Stomach (tissue), 9 donors: Measurements from ENCODE around the gene SEMA3F. TPM values are rescaled to one million over a fixed set of nuclear protein-coding genes. Genes with fewer than 3 reads are reported as not detected.

ENCODE experiments used
- DNase-seq, 2 donors: peaks; one replicate each; pipeline versions ENCODE4 v3.0.0 to v3.0.0-alpha.2; 2013 to 2019
- H3K27ac ChIP-seq, 5 donors: fragments of 200-600 bp in 4 of 5; sonication (generic) in 4 of 5; one replicate each; pipeline ENCODE4 v1.5.1; 2013 to 2019; ENCODE audit warnings: mild to moderate bottlenecking in 1 of 5, moderate library complexity in 1 of 5
- H3K27me3 ChIP-seq, 3 donors: fragments of 200-600 bp; sonication (generic); one replicate each; pipeline ENCODE4 v1.5.1; 2017 to 2019; ENCODE audit warnings: mixed run types in 1 of 3
- H3K36me3 ChIP-seq, 4 donors: fragments of 200-600 bp; sonication (generic); 1 replicate in 3 of 4; 2 replicates in 1 of 4; pipeline ENCODE4 v1.5.1; 2016 to 2019
- H3K4me1 ChIP-seq, 4 donors: fragments of 200-600 bp; sonication (generic); one replicate each; pipeline ENCODE4 v1.5.1; 2016 to 2019
- H3K4me3 ChIP-seq, 4 donors: fragments of 200-600 bp; sonication (generic) in 3 of 4; one replicate each; pipeline ENCODE4 v1.5.1; 2016 to 2019; ENCODE audit warnings: mild to moderate bottlenecking in 1 of 4
- H3K9me3 ChIP-seq, 4 donors: fragments of 200-600 bp; sonication (generic); one replicate each; pipeline ENCODE4 v1.5.1; 2016 to 2019
- EP300 ChIP-seq: sonication (generic); formaldehyde crosslinking; IDR thresholded peaks from one replicate; pipeline ENCODE4 v1.6.1; 2017; ENCODE audit warnings: antibody characterized with exemption
- POLR2A ChIP-seq, 4 donors: fragments of 450-650 bp; IDR thresholded peaks; one replicate each; pipeline ENCODE4 v1.6.1; 2016; ENCODE audit warnings: antibody characterized with exemption in 4 of 4, control low read depth in 2 of 4, mild to moderate bottlenecking in 1 of 4, moderate library complexity in 1 of 4
- POLR2AphosphoS5 ChIP-seq, 3 donors: sonication (generic); formaldehyde crosslinking; IDR thresholded peaks; one replicate each; pipeline ENCODE4 v1.6.1; 2016; ENCODE audit warnings: antibody characterized with exemption in 3 of 3
- WGBS, 5 donors: extraction: QIAGEN DNeasy Blood & Tissue Kit in 3 of 5; methylation state at CpG; one replicate each; pipeline versions ENCODE4 v1.1.5 to v1.1.7; 2013 to 2018; 5-methylcytosine and 5-hydroxymethylcytosine counted together
- intact Hi-C: fragments of 100-400 bp; cut with DNase I; formaldehyde crosslinking; loops from one replicate; pipeline ENCODE4 v1.15.1; 2023; ENCODE audit warnings: low total_unique reads
- polyA plus RNA-seq, 3 donors: library from polyadenylated mRNA; stranded (reverse); fragments of 200-250 nt; gene quantifications; one replicate each; pipeline ENCODE4 v1.2.3, GENCODE V29; 2013
- total RNA-seq, 5 donors: library from RNA; depleted of rRNA; stranded (reverse); fragments of >200 nt; gene quantifications; one replicate each; pipeline versions ENCODE4 v1.1.0 to v1.2.3, GENCODE V29; 2014 to 2016
- TF ChIP-seq, protein P1 (sequence below), 7 experiments: fragments of 450-650 bp in 4 of 7; fragments of 200-600 bp in 3 of 7; sonication (generic) in 3 of 7; IDR thresholded peaks; one replicate each; pipeline ENCODE4 v1.5.1; 2016 to 2019; ENCODE audit warnings: antibody characterized with exemption in 7 of 7, control low read depth in 2 of 7, mild to moderate bottlenecking in 1 of 7
- donor health status: healthy with polysubstance abuse.
- donor health status: Bipolar disorder and iron deficiency.
- donor health status: healthy.

Gene SEMA3F
- total and polyA plus RNA-seq, 8 donors: 8.9 to 34.5 (median 22.9) TPM

DNA sequence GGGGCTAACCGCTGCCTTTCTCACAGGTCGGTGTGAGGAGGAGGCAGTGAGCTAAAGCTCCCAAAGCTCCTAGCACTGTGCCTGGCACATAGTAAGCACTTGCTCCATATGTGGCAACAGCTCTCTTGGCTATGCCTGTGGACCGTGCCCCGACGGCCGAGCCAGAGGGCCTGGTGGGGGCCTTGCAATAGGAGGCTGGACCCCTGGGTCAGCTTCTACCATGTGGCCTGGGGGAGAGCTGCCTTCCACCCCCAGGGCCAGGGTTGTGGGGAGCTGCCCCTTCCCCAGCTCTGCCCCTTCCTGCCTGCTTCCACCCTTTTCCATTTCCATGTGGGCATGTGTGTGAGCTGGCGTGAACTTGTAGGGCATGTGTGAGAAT lies 19.4 kb downstream of the SEMA3F start:
- WGBS, 5 donors: 90 to 97% (median 94%) methylated on average over 7 of the region's 7 CpGs
- DNase-seq: no peak
- no peak overlapping the region for H3K27ac ChIP-seq
- no peaks in the 10 kb centered on the region for H3K9me3 ChIP-seq
- peaks cover 6 to 39% (median 33%) of the 10 kb centered on the region in 4 donors for H3K36me3 ChIP-seq
- intact Hi-C loops: no loop called here
- TF ChIP-seq EP300 (no peak), POLR2A (IDR thresholded peaks at IDR 0.05) (no peak), POLR2AphosphoS5 (IDR thresholded peaks at IDR 0.05) (no peak)
- TF ChIP-seq, protein P1, sequence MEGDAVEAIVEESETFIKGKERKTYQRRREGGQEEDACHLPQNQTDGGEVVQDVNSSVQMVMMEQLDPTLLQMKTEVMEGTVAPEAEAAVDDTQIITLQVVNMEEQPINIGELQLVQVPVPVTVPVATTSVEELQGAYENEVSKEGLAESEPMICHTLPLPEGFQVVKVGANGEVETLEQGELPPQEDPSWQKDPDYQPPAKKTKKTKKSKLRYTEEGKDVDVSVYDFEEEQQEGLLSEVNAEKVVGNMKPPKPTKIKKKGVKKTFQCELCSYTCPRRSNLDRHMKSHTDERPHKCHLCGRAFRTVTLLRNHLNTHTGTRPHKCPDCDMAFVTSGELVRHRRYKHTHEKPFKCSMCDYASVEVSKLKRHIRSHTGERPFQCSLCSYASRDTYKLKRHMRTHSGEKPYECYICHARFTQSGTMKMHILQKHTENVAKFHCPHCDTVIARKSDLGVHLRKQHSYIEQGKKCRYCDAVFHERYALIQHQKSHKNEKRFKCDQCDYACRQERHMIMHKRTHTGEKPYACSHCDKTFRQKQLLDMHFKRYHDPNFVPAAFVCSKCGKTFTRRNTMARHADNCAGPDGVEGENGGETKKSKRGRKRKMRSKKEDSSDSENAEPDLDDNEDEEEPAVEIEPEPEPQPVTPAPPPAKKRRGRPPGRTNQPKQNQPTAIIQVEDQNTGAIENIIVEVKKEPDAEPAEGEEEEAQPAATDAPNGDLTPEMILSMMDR (IDR thresholded peaks at IDR 0.05): no peak
- no peaks in the 10 kb centered on the region for H3K27me3 ChIP-seq
- H3K4me1 ChIP-seq: peaks cover 31 to 69% (median 46%) of the 10 kb centered on the region in 4 donors
- H3K4me3 ChIP-seq: no peak overlapping the region

DNA sequence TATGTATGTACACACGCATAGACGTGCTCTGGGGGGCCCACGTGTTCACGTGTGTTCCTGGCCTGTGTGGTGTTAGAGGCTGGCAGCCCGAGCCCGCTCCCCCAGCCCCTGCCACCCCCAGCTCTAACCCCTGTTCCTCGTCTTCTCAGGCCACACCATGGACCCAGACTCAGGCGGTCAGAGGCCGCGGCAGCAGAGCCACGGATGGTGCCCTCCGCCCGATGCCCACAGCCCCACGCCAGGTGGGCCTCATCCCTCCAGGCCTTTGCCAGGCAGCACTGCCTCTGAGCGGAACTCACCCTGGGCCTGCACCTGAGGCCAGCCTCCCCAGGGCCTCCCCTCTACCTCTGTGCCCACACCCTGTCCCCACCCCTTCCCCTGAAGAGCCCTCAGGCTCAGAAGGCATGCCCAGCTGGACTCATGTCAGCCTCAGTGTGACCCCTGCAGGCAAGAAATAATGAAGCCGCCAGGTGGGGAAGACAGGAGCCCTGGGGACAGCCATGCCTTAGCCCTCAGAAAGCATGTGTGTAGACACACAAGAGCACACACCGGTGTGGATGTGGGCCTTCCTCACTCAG lies 19.9 kb downstream of the SEMA3F start:
- intact Hi-C loops: no loop called here
- no peak for DNase-seq
- no peak for TF ChIP-seq POLR2AphosphoS5 (IDR thresholded peaks at IDR 0.05)
- H3K36me3 ChIP-seq: peaks cover 6 to 39% (median 33%) of the 10 kb centered on the region in 4 donors
- no peaks in the 10 kb centered on the region for H3K9me3 ChIP-seq
- H3K4me3 ChIP-seq: no peak overlapping the region
- H3K4me1 ChIP-seq: peaks cover 28 to 66% (median 43%) of the 10 kb centered on the region in 4 donors
- no peaks in the 10 kb centered on the region for H3K27me3 ChIP-seq
- 88 to 91% (median 90%) methylated on average over 10 to 17 of the region's 17 CpGs for WGBS, 5 donors
- no peak overlapping the region for H3K27ac ChIP-seq

DNA sequence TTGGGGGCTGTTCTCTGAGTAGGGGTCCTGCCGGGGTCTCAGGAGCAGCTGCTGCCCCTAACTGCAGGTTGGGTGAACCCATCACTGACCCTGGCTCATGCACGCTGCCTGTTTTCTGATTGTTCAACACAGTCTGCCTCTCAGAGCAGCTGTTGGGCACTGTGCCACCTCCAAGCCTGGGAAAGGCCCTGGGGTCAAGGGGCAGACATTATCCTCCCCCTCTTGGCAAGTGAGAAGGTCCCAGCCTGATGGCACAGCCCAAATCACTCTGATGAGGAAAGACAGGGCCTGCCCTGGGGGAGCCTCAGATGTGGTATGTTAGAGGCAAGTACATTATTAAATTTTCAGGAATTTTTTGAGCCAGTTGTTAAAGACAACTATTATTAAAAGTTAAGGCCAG lies 22.2 kb downstream of the SEMA3F start:
- DNase-seq: no peak
- Histone ChIP-seq H3K36me3 (peaks cover 6 to 42% (median 36%) of the 10 kb centered on the region in 4 donors), H3K27ac (peak overlapping the region in 1 of 5 donors; percentile 0), H3K27me3 (no peaks in the 10 kb centered on the region), H3K9me3 (no peaks in the 10 kb centered on the region), H3K4me1 (peaks cover 18 to 63% (median 26%) of the 10 kb centered on the region in 4 donors), H3K4me3 (no peak overlapping the region)
- intact Hi-C loops: no loop called here
- 27 to 58% (median 37%) methylated on average over 2 of the region's 2 CpGs for WGBS, 5 donors
- TF ChIP-seq POLR2AphosphoS5 (IDR thresholded peaks at IDR 0.05): no peak
- no peak for TF ChIP-seq EP300
- TF ChIP-seq, protein P1 (IDR thresholded peaks at IDR 0.05): no peak
- no peak for TF ChIP-seq POLR2A (IDR thresholded peaks at IDR 0.05)

DNA sequence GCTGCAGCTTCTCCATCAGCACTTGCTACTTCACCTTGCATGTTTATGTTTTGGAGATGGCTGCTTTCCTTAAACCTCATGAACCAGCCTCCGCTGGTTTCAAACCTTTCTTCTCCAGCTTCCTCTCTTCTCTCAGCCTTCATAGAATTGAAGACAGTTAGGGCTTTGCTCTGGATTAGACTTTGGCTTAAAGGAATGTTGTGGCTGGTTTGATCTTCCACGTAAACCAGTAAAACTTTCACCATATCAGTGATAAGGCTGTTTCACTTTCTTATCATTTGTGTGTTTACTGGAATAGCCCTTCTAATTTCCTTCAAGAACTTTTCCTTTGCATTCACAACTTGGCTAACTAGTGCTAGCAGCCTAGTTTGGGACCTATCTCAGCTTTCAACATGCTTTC lies 24.6 kb downstream of the SEMA3F start:
- Histone ChIP-seq H3K4me1 (peaks cover 16 to 66% (median 28%) of the 10 kb centered on the region in 4 donors), H3K27me3 (no peaks in the 10 kb centered on the region), H3K4me3 (peak overlapping the region in 1 of 4 donors; percentile 9), H3K36me3 (peaks cover 6 to 51% (median 44%) of the 10 kb centered on the region in 4 donors), H3K9me3 (no peaks in the 10 kb centered on the region), H3K27ac (peak overlapping the region; percentile 18 to 78 (median 49))
- DNase-seq: peak in 1 of 2 donors; percentile 41
- 15 to 50% (median 22%) methylated on average over 2 of the region's 2 CpGs for WGBS, 5 donors
- peak in 2 of 3 donors; percentile 73 to 77 for TF ChIP-seq POLR2AphosphoS5 (IDR thresholded peaks at IDR 0.05)
- TF ChIP-seq POLR2A (IDR thresholded peaks at IDR 0.05): no peak
- TF ChIP-seq EP300: no peak
- intact Hi-C loops: no loop called here

DNA sequence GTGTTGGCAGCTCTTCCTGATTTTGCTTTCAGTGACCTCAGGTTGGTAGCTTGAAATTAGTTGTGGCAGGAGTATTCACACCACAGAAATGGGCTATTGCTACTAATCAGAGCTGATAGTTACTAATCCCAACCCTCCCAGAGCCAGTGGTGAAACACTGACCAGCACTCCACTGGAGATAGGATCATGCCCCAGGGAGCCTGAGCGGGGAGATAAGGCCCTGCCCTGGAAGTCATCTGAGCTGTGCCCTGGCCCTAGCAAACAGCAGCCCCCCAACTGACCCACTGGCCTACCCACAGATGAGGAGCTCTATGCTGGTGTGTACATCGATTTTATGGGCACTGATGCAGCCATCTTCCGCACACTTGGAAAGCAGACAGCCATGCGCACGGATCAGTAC lies 26.9 kb downstream of the SEMA3F start:
- no peak overlapping the region for H3K27ac ChIP-seq
- 89 to 97% (median 94%) methylated on average over 5 of the region's 5 CpGs for WGBS, 5 donors
- H3K4me3 ChIP-seq: no peak overlapping the region
- no peak for DNase-seq
- H3K9me3 ChIP-seq: no peaks in the 10 kb centered on the region
- TF ChIP-seq, protein P1 (IDR thresholded peaks at IDR 0.05): no peak
- no peak for TF ChIP-seq POLR2A (IDR thresholded peaks at IDR 0.05)
- no peak for TF ChIP-seq EP300
- TF ChIP-seq POLR2AphosphoS5 (IDR thresholded peaks at IDR 0.05): no peak
- no peaks in the 10 kb centered on the region for H3K27me3 ChIP-seq
- intact Hi-C loops: no loop called here
- peaks cover 16 to 60% (median 26%) of the 10 kb centered on the region in 4 donors for H3K4me1 ChIP-seq
- H3K36me3 ChIP-seq: peaks cover 0 to 51% (median 45%) of the 10 kb centered on the region in 4 donors
